ENCODE results near the gene FOSB.

FOSB gene

GRCh38 chr19:45442778-45443461, 24.9 kb upstream of the FOSB start:
- no peak for DNase-seq (ENCODE audit: low read depth in 2 of 2)

GRCh38 chr19:45443462-45444317, 24.1 kb upstream of the FOSB start:
- no peak for DNase-seq (ENCODE audit: low read depth in 2 of 2)

- DNase-seq (ENCODE audit: low read depth in 2 of 2): no peak
These were observed 23.3 kb upstream of the FOSB start for GRCh38 chr19:45444318-45445041.

GRCh38 chr19:45445139-45445538, 22.7 kb upstream of the FOSB start:
- DNase-seq (ENCODE audit: low read depth in 2 of 2): no peak

GRCh38 chr19:45446295-45446694, 21.5 kb upstream of the FOSB start:
- DNase-seq (ENCODE audit: low read depth in 2 of 2): no peak

GRCh38 chr19:45446944-45447343, 20.9 kb upstream of the FOSB start:
- DNase-seq (ENCODE audit: low read depth in 2 of 2): no peak

- no peak for DNase-seq (ENCODE audit: low read depth in 2 of 2)
These were observed 19.4 kb upstream of the FOSB start for GRCh38 chr19:45448425-45448756.

GRCh38 chr19:45448887-45449299, 18.9 kb upstream of the FOSB start:
- DNase-seq (ENCODE audit: low read depth in 2 of 2): no peak

- no peak for DNase-seq (ENCODE audit: low read depth in 2 of 2)
These were observed 17.8 kb upstream of the FOSB start for GRCh38 chr19:45450012-45450333.

- DNase-seq (ENCODE audit: low read depth in 2 of 2): no peak
These were observed 16.5 kb upstream of the FOSB start for GRCh38 chr19:45451131-45451849.

GRCh38 chr19:45451850-45452387, 15.9 kb upstream of the FOSB start:
- no peak for DNase-seq (ENCODE audit: low read depth in 2 of 2)

- DNase-seq (ENCODE audit: low read depth in 2 of 2): no peak
These were observed 11.9 kb upstream of the FOSB start for GRCh38 chr19:45455707-45456499.

- DNase-seq (ENCODE audit: low read depth in 2 of 2): no peak
These were observed 11.3 kb upstream of the FOSB start for GRCh38 chr19:45456500-45456815.

GRCh38 chr19:45457776-45458175, 10.0 kb upstream of the FOSB start:
- DNase-seq (ENCODE audit: low read depth in 2 of 2): no peak

- no peak for DNase-seq (ENCODE audit: low read depth in 2 of 2)
These were observed 6.9 kb upstream of the FOSB start for GRCh38 chr19:45460807-45461347.

GRCh38 chr19:45462174-45462573, 5.6 kb upstream of the FOSB start:
- no peak for DNase-seq (ENCODE audit: low read depth in 2 of 2)

GRCh38 chr19:45463241-45463640, 4.6 kb upstream of the FOSB start:
- DNase-seq (ENCODE audit: low read depth in 2 of 2): no peak

GRCh38 chr19:45464274-45464673, 3.5 kb upstream of the FOSB start:
- DNase-seq (ENCODE audit: low read depth in 2 of 2): no peak

GRCh38 chr19:45464852-45465441, 2.8 kb upstream of the FOSB start:
- DNase-seq (ENCODE audit: low read depth in 2 of 2): no peak

- DNase-seq (ENCODE audit: low read depth in 2 of 2): no peak
These were observed 711 bp upstream of the FOSB start for GRCh38 chr19:45467115-45467455.

- no peak for DNase-seq (ENCODE audit: low read depth in 2 of 2)
These were observed 409 bp downstream of the FOSB start for GRCh38 chr19:45468159-45468651.

Data from activated CD8-positive, alpha-beta memory T cell treated with anti-CD3 and anti-CD28 coated beads for 4 hours (primary cell).